Measurements from ENCODE around the gene CNTN5. TPM values are rescaled to one million over a fixed set of nuclear protein-coding genes. Genes with fewer than 3 reads are reported as not detected.

CNTN5 gene
- total RNA-seq, 2 experiments from 2014 or later: not detected

- Mint-ChIP-seq H3K4me3 (no peak overlapping the region), H3K27me3 (no peaks in the 10 kb centered on the region), H3K36me3 (ENCODE audit: low read depth) (no peaks in the 10 kb centered on the region), H3K27ac (no peak overlapping the region), H3K9me3 (peaks cover 6% of the 10 kb centered on the region), H3K4me1 (ENCODE audit: low read depth) (no peaks in the 10 kb centered on the region)
- DNase-seq (no peak), ATAC-seq (no peak)
- intact Hi-C loops (cut with micrococcal nuclease): no loop called here
- no peak for TF ChIP-seq CTCF (IDR thresholded peaks at IDR 0.05)
- ChIA-PET CTCF (no interaction called here), POLR2A (no interaction called here)
Measured at GRCh38 chr11:100404907-100405306, 1384.2 kb downstream of the CNTN5 start.

Measured in activated CD8-positive, alpha-beta T cell treated with anti-CD3 and anti-CD28 coated beads for 36 hours (primary cell).